ENCODE data around the gene ATG13.

- no peak for TF ChIP-seq EZH2phosphoT487 (IDR thresholded peaks at IDR 0.05; ENCODE audit: borderline replicate concordance, low read length)
- no peak for TF ChIP-seq CTCF (IDR thresholded peaks at IDR 0.05; ENCODE audit: low read depth, low read length, poor library complexity, severe bottlenecking)
These were observed 17.8 kb upstream of the ATG13 start for GRCh38 chr11:46599340-46600193.
